Measurements from ENCODE around the gene FOXO3. TPM values are rescaled to one million over a fixed set of nuclear protein-coding genes. Genes with fewer than 3 reads are reported as not detected.
A peak's percentile ranks its signal among the peaks of the same experiment; 100 is the strongest.

The FOXO3 gene
- total RNA-seq, 1 donor from 2014 or later = 45.2 TPM

DNA sequence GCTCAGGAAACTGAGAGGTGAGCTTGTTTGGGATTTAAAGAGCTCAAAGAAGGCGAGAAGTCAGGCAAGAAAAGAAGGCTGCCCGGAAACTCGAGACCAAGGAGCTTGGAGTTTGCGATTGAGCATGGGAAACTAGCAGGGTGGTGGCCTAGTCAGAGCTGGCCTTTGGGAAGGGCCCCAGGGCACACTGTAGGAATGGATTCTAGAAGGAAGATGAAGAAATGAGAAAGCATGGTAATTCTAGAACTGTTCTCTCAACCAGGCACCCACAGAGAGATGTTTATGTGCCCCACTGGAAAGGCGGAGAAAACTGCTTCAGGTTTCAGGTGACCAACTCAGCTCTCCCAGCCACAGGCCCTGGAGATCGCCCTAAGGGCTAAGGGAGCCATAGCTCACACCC is 126.2 kb downstream of the FOXO3 start:
- H3K27me3 Mint-ChIP-seq = no peaks in the 10 kb centered on the region
- peaks cover 34% of the 10 kb centered on the region for H3K4me1 Mint-ChIP-seq (ENCODE audit: low read depth)
- peaks cover 19% of the 10 kb centered on the region for H3K36me3 Mint-ChIP-seq (ENCODE audit: insufficient read depth)
- no peak for TF ChIP-seq CTCF (IDR thresholded peaks at IDR 0.05; ENCODE audit: unreplicated experiment)
- H3K9me3 Mint-ChIP-seq (ENCODE audit: low read depth) = no peaks in the 10 kb centered on the region
- no peak for DNase-seq (ENCODE audit: low spot score, unreplicated experiment)
- H3K4me3 Mint-ChIP-seq (ENCODE audit: low read depth) = no peak overlapping the region
- H3K27ac Mint-ChIP-seq = peak overlapping the region; percentile 68

- no peak for TF ChIP-seq CTCF (IDR thresholded peaks at IDR 0.05; ENCODE audit: unreplicated experiment)
- DNase-seq (ENCODE audit: low spot score, unreplicated experiment) = no peak
- peaks cover 19% of the 10 kb centered on the region for H3K36me3 Mint-ChIP-seq (ENCODE audit: insufficient read depth)
These were observed 127.2 kb downstream of the FOXO3 start for GRCh38 chr6:108687921-108688320.

GRCh38 chr6:108689272-108690161 is 128.8 kb downstream of the FOXO3 start:
- no peak overlapping the region for H3K27ac Mint-ChIP-seq
- H3K4me3 Mint-ChIP-seq (ENCODE audit: low read depth) = no peak overlapping the region
- TF ChIP-seq CTCF (IDR thresholded peaks at IDR 0.05; ENCODE audit: unreplicated experiment) = no peak
- no peaks in the 10 kb centered on the region for H3K9me3 Mint-ChIP-seq (ENCODE audit: low read depth)
- no peaks in the 10 kb centered on the region for H3K27me3 Mint-ChIP-seq
- no peak for DNase-seq (ENCODE audit: low spot score, unreplicated experiment)
- peaks cover 19% of the 10 kb centered on the region for H3K36me3 Mint-ChIP-seq (ENCODE audit: insufficient read depth)
- H3K4me1 Mint-ChIP-seq (ENCODE audit: low read depth) = peaks cover 18% of the 10 kb centered on the region

More at GRCh38 chr6:108687921-108688320, 127.2 kb downstream of the FOXO3 start:
- no peak overlapping the region for H3K27ac Mint-ChIP-seq
- H3K27me3 Mint-ChIP-seq = no peaks in the 10 kb centered on the region
- peaks cover 26% of the 10 kb centered on the region for H3K4me1 Mint-ChIP-seq (ENCODE audit: low read depth)
- H3K9me3 Mint-ChIP-seq (ENCODE audit: low read depth) = no peaks in the 10 kb centered on the region
- no peak overlapping the region for H3K4me3 Mint-ChIP-seq (ENCODE audit: low read depth)

- Mint-ChIP-seq H3K36me3 (ENCODE audit: insufficient read depth) (peaks cover 19% of the 10 kb centered on the region), H3K4me1 (ENCODE audit: low read depth) (peaks cover 9% of the 10 kb centered on the region), H3K4me3 (ENCODE audit: low read depth) (no peak overlapping the region), H3K27ac (no peak overlapping the region), H3K9me3 (ENCODE audit: low read depth) (no peaks in the 10 kb centered on the region), H3K27me3 (no peaks in the 10 kb centered on the region)
- no peak for DNase-seq (ENCODE audit: low spot score, unreplicated experiment)
- no peak for TF ChIP-seq CTCF (IDR thresholded peaks at IDR 0.05; ENCODE audit: unreplicated experiment)
These were observed 129.8 kb downstream of the FOXO3 start for GRCh38 chr6:108690326-108691049.

DNA sequence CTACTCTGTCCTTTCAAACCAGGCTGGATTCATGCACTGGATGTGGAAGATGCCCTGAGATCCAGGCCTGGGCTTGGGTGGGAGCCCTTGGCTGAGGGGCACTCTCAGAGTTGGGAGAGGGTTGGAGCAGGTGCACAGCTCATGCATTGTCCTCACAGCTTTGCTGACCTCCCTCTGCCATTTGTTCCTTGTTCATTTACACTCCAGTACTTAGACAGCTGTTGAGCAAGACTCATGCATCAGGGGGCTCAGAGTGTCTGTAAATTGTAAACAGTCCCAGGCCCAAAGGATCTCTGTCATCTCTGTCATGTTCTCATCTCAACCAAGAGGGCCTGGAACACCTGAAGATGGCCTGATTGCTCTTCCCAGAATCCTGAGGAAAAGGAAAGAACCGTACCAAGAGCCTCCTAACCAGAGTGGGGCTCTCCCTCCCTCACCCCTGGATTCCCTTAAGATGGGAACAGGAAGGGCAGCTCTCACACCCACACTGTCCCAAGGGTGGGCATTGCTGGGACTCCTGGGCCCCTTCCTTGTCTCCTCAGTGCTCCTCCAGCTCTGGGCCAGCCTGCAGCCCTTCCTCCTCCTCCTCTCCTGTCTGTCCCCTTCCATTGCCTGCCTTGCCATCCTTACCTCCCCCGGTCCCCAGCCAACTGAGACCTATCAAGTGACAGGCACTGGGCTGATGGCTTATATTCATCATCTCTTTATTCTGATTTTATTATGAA is 132.9 kb downstream of the FOXO3 start:
- Mint-ChIP-seq H3K9me3 (ENCODE audit: low read depth) (no peaks in the 10 kb centered on the region), H3K4me1 (ENCODE audit: low read depth) (peaks cover 4% of the 10 kb centered on the region), H3K36me3 (ENCODE audit: insufficient read depth) (no peaks in the 10 kb centered on the region), H3K4me3 (ENCODE audit: low read depth) (no peak overlapping the region), H3K27me3 (no peaks in the 10 kb centered on the region), H3K27ac (no peak overlapping the region)
- DNase-seq (ENCODE audit: low spot score, unreplicated experiment) = no peak
- TF ChIP-seq CTCF (IDR thresholded peaks at IDR 0.05; ENCODE audit: unreplicated experiment) = no peak

Measured in progenitor cell of endocrine pancreas (in vitro differentiated cells).